Neural cell (in vitro differentiated cells): ENCODE measurements around the gene NBEA.

Experiments used
- CTCF ChIP-seq: fragments of 450-650 bp; IDR thresholded peaks from 2 replicates; pipeline ENCODE4 v1.5.1; 2014; ENCODE audit warnings: antibody characterized with exemption, mild to moderate bottlenecking, moderate library complexity; ENCODE audit not compliant: poor library complexity, severe bottlenecking
- EP300 ChIP-seq: fragments of 450-650 bp; conservative IDR thresholded peaks from 2 replicates; pipeline ENCODE4 v1.6.1; 2014; ENCODE audit warnings: antibody characterized with exemption, mild to moderate bottlenecking, moderate library complexity; ENCODE audit not compliant: poor library complexity, severe bottlenecking
- EZH2 ChIP-seq: fragments of 200-600, 300-800 bp; shearing (Covaris generic), sonication (generic); IDR thresholded peaks from 2 replicates; pipeline ENCODE4 v1.6.1; 2014; ENCODE audit warnings: antibody characterized with exemption, low read length, borderline replicate concordance, mild to moderate bottlenecking; ENCODE audit not compliant: insufficient read depth, poor library complexity, severe bottlenecking
- MXI1 ChIP-seq: fragments of 450-650 bp; conservative IDR thresholded peaks from 2 replicates; pipeline ENCODE4 v1.6.1; 2014; ENCODE audit warnings: antibody characterized with exemption, mild to moderate bottlenecking; ENCODE audit not compliant: poor library complexity, severe bottlenecking
- POLR2AphosphoS5 ChIP-seq: IDR thresholded peaks from 2 replicates; pipeline ENCODE4 v1.6.1; 2012
- SMC3 ChIP-seq: fragments of 450-650 bp; conservative IDR thresholded peaks from 2 replicates; pipeline ENCODE4 v1.6.1; 2014; ENCODE audit warnings: antibody characterized with exemption, mild to moderate bottlenecking, moderate library complexity; ENCODE audit not compliant: poor library complexity

- TF ChIP-seq CTCF (no peak), POLR2AphosphoS5 (no peak), SMC3 (no peak), EP300 (no peak), MXI1 (no peak), EZH2 (no peak)
Measured at GRCh38 chr13:35127466-35127865, 185.4 kb downstream of the NBEA start.
